CD14-positive monocyte (primary cell): ENCODE measurements around the gene RARB. TPM values are rescaled to one million over a fixed set of nuclear protein-coding genes. Genes with fewer than 3 reads are reported as not detected.

Experiments
- DNase-seq, 3 donors: peaks; one replicate each; pipeline ENCODE4 v3.0.0-alpha.2; 2011 to 2022
- H2AFZ ChIP-seq: 2 replicates; pipeline ENCODE4 v1.6.0; 2012; ENCODE audit warnings: mild to moderate bottlenecking, low read depth, low read length, inconsistent platforms; ENCODE audit not compliant: insufficient read depth, poor library complexity, severe bottlenecking
- H3K27ac ChIP-seq, 2 donors: 1 replicate in 1 of 2; 2 replicates in 1 of 2; pipeline ENCODE4 v1.5.1; 2012 to 2013; ENCODE audit warnings: low read length in 2 of 2, control low read depth in 1 of 2, inconsistent platforms in 1 of 2, low read depth in 1 of 2, mild to moderate bottlenecking in 1 of 2
- H3K27me3 ChIP-seq, 2 donors: one replicate each; pipeline versions ENCODE4 v1.6.0 to v1.6.1; 2011 to 2013; ENCODE audit warnings: low read length in 2 of 2; ENCODE audit not compliant: control insufficient read depth in 2 of 2, insufficient read depth in 2 of 2
- H3K36me3 ChIP-seq, 2 donors: replicated peaks in 1 of 2; 1 replicate in 1 of 2; 2 replicates in 1 of 2; pipeline versions ENCODE4 v1.5.1 to v1.6.1; 2012 to 2013; ENCODE audit warnings: low read length in 2 of 2, control low read depth in 1 of 2, inconsistent platforms in 1 of 2, mild to moderate bottlenecking in 1 of 2; ENCODE audit not compliant: insufficient read depth in 2 of 2, control insufficient read depth in 1 of 2
- H3K4me1 ChIP-seq, 2 donors: 1 replicate in 1 of 2; 2 replicates in 1 of 2; pipeline versions ENCODE4 v1.5.1 to v1.6.1; 2012 to 2013; ENCODE audit warnings: low read length in 2 of 2, control low read depth in 1 of 2, inconsistent platforms in 1 of 2, mild to moderate bottlenecking in 1 of 2, moderate library complexity in 1 of 2; ENCODE audit not compliant: insufficient read depth in 2 of 2, control insufficient read depth in 1 of 2
- H3K4me2 ChIP-seq: replicated peaks from 2 replicates; pipeline ENCODE3; 2012; ENCODE audit warnings: low read length, moderate library complexity, mild to moderate bottlenecking; ENCODE audit not compliant: poor library complexity, severe bottlenecking; ENCODE audit errors: extremely low read depth
- H3K4me3 ChIP-seq, 3 experiments: fragments of 200-600 bp in 1 of 3; sonication (generic) in 1 of 3; replicated peaks in 1 of 3; 1 replicate in 2 of 3; 2 replicates in 1 of 3; pipeline ENCODE4 v1.5.1; 2011 to 2013; ENCODE audit warnings: low read length in 3 of 3, mild to moderate bottlenecking in 3 of 3, control low read depth in 2 of 3, low read depth in 2 of 3, inconsistent platforms in 1 of 3, moderate library complexity in 1 of 3
- H3K79me2 ChIP-seq: 2 replicates; pipeline ENCODE4 v1.6.0; 2012; ENCODE audit warnings: mild to moderate bottlenecking, control low read depth, inconsistent platforms, low read length, moderate library complexity; ENCODE audit not compliant: insufficient read depth
- H3K9ac ChIP-seq: 2 replicates; pipeline ENCODE4 v1.6.0; 2017; ENCODE audit warnings: low read length, mild to moderate bottlenecking; ENCODE audit not compliant: insufficient read depth, poor library complexity, severe bottlenecking
- H3K9me3 ChIP-seq, 2 donors: replicated peaks in 1 of 2; 1 replicate in 1 of 2; 2 replicates in 1 of 2; pipeline versions ENCODE4 v1.5.1 to v1.6.1; 2012 to 2013; ENCODE audit warnings: low read length in 2 of 2, control low read depth in 1 of 2; ENCODE audit not compliant: control insufficient read depth in 1 of 2, insufficient read depth in 1 of 2
- H4K20me1 ChIP-seq: 2 replicates; pipeline ENCODE4 v1.6.0; 2012; ENCODE audit warnings: mild to moderate bottlenecking, low read length, control low read depth, moderate library complexity; ENCODE audit not compliant: insufficient read depth
- H3K27ac Mint-ChIP-seq, 7 donors: one replicate each; pipeline ENCODE4 v1.8.0; 2020; ENCODE audit warnings: mild to moderate bottlenecking in 7 of 7, mixed read lengths in 7 of 7, moderate library complexity in 6 of 7, inconsistent platforms in 2 of 7
- H3K27me3 Mint-ChIP-seq, 3 donors: one replicate each; pipeline ENCODE4 v1.8.0; 2021 to 2022; ENCODE audit warnings: low read depth in 3 of 3, mild to moderate bottlenecking in 3 of 3, mixed read lengths in 3 of 3, moderate library complexity in 3 of 3, inconsistent platforms in 1 of 3
- H3K36me3 Mint-ChIP-seq, 2 donors: one replicate each; pipeline ENCODE4 v1.8.0; 2020; ENCODE audit warnings: mixed read lengths in 2 of 2, inconsistent platforms in 1 of 2, mild to moderate bottlenecking in 1 of 2
- H3K4me1 Mint-ChIP-seq: one replicate; pipeline ENCODE4 v1.8.0; 2020; ENCODE audit warnings: mild to moderate bottlenecking, mixed read lengths
- H3K4me3 Mint-ChIP-seq, 2 donors: one replicate each; pipeline ENCODE4 v1.8.0; 2020; ENCODE audit warnings: mild to moderate bottlenecking in 2 of 2, mixed read lengths in 2 of 2, moderate library complexity in 1 of 2
- H3K9me3 Mint-ChIP-seq, 7 donors: one replicate each; pipeline ENCODE4 v1.8.0; 2020 to 2022; ENCODE audit warnings: mixed read lengths in 7 of 7, mild to moderate bottlenecking in 6 of 7, moderate library complexity in 6 of 7, inconsistent platforms in 2 of 7
- WGBS: methylation state at CpG from one replicate; pipeline ENCODE4 v1.1.5; 2013; ENCODE audit warnings: missing lambda C conversion rate; ENCODE audit not compliant: insufficient coverage; 5-methylcytosine and 5-hydroxymethylcytosine counted together
- intact Hi-C, 2 donors: fragments of 100-400 bp; cut with micrococcal nuclease; formaldehyde crosslinking; loops; one replicate each; pipeline versions ENCODE4 v1.15.0 to v1.15.1; 2023
- polyA plus RNA-seq, 3 donors: library from polyadenylated mRNA; depleted of rRNA in 1 of 3; unstranded in 2 of 3; stranded (reverse) in 1 of 3; fragments of 300-500 nt in 2 of 3; fragments of >200 nt in 1 of 3; fragmentation: Illumina TruSeq in 2 of 3; gene quantifications; 1 replicate in 2 of 3; 2 replicates in 1 of 3; pipeline ENCODE4 v1.2.3, GENCODE V29; 2012 to 2021
- TF ChIP-seq, protein P1 (sequence below): fragments of 200-600 bp; IDR thresholded peaks from one replicate; pipeline ENCODE4 v1.8.0; 2022; ENCODE audit warnings: antibody characterized with exemption, mild to moderate bottlenecking

Gene RARB
- polyA plus RNA-seq, 3 donors: not detected

DNA sequence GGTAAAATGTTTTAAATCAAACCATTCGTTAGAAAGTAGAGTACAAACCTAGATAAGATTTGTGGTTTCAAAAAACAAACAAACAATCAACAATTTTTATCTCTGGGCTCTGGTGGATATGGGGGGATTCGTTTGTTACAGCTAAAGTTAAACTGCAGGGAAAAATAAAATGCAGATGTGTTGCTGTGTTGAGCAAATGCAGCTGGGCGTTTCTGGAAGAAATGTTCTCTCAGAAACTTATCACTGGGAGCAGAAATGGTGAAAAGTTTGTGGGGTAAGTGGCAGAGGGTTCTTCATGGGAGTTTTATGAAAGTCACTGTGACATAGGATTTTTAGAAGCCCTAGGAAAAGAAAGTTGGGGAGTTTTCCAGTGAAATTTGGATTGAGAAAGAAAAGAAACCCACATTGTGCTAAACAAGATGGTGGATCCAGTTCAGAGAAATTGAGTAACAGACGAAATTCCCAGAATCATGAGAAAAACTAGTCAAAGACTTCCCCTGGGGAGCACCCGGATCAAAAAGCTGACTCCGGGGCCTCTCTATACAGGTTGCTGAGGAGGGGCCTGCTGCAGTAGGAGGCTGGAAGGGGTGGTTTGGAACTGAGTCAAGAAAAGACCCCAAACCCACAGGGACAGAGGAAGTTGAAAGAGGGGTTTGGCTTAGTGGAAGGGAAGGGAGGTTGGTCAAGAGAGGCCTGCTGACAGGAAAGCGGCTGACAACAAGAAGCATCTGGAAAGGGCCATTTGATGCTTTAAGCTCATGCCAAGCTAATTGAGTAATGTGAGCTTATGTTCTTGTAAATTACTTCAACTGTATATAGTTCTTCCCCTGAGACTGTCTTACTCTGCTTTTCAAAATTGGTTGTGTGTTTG lies 108.7 kb downstream of the RARB start:
- Histone ChIP-seq H3K4me1 (no peaks in the 10 kb centered on the region), H3K79me2 (no peaks in the 10 kb centered on the region), H3K4me2 (no peak overlapping the region), H4K20me1 (no peaks in the 10 kb centered on the region), H3K27me3 (no peaks in the 10 kb centered on the region), H3K4me3 (no peak overlapping the region), H3K27ac (no peak overlapping the region), H3K9ac (no peak overlapping the region), H3K9me3 (no peaks in the 10 kb centered on the region), H2AFZ (no peak overlapping the region), H3K36me3 (no peaks in the 10 kb centered on the region)
- DNase-seq: no peak
- no peak overlapping the region for H3K4me3 Mint-ChIP-seq
- no peaks in the 10 kb centered on the region for H3K4me1 Mint-ChIP-seq
- peaks cover 0 to 5% (median 1%) of the 10 kb centered on the region in 3 donors for H3K27me3 Mint-ChIP-seq
- no peak overlapping the region for H3K27ac Mint-ChIP-seq
- H3K9me3 Mint-ChIP-seq: no peaks in the 10 kb centered on the region
- TF ChIP-seq, protein P1, sequence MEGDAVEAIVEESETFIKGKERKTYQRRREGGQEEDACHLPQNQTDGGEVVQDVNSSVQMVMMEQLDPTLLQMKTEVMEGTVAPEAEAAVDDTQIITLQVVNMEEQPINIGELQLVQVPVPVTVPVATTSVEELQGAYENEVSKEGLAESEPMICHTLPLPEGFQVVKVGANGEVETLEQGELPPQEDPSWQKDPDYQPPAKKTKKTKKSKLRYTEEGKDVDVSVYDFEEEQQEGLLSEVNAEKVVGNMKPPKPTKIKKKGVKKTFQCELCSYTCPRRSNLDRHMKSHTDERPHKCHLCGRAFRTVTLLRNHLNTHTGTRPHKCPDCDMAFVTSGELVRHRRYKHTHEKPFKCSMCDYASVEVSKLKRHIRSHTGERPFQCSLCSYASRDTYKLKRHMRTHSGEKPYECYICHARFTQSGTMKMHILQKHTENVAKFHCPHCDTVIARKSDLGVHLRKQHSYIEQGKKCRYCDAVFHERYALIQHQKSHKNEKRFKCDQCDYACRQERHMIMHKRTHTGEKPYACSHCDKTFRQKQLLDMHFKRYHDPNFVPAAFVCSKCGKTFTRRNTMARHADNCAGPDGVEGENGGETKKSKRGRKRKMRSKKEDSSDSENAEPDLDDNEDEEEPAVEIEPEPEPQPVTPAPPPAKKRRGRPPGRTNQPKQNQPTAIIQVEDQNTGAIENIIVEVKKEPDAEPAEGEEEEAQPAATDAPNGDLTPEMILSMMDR: no peak
- intact Hi-C loops: no loop called here
- WGBS: 76% methylated on average over 3 of the region's 7 CpGs
- H3K36me3 Mint-ChIP-seq: no peaks in the 10 kb centered on the region

DNA sequence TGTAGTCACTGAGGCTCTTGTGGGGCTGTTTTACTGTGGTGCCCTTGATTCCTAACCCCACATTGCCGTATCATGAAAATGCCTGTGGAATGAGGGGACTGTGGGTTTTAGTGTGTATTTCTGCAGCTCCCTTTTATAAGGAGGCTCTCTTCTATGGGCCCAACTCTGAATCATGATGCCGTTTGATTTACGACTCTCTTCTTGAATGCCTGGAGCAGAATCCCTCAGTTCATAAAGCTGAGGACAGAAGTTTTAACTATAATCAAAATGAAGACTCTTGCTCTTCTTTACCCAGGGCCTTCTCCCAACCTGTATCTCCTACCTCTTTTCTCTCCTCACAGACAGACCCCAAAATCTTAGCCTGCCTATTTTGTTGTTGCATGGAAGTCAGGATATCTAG lies 109.5 kb downstream of the RARB start:
- no peak overlapping the region for H2AFZ ChIP-seq
- no peak overlapping the region for H3K27ac ChIP-seq
- H3K36me3 ChIP-seq: no peaks in the 10 kb centered on the region
- H4K20me1 ChIP-seq: no peaks in the 10 kb centered on the region
- no peak for DNase-seq
- Mint-ChIP-seq H3K36me3 (no peaks in the 10 kb centered on the region), H3K4me3 (no peak overlapping the region), H3K9me3 (no peaks in the 10 kb centered on the region), H3K27ac (no peak overlapping the region), H3K4me1 (no peaks in the 10 kb centered on the region), H3K27me3 (peaks cover 0 to 5% (median 1%) of the 10 kb centered on the region in 3 donors)
- intact Hi-C loops: no loop called here
- H3K4me3 ChIP-seq: no peak overlapping the region
- H3K9ac ChIP-seq: no peak overlapping the region
- no peaks in the 10 kb centered on the region for H3K27me3 ChIP-seq
- no peaks in the 10 kb centered on the region for H3K9me3 ChIP-seq
- no peaks in the 10 kb centered on the region for H3K79me2 ChIP-seq
- TF ChIP-seq, protein P1: no peak
- no peaks in the 10 kb centered on the region for H3K4me1 ChIP-seq
- no peak overlapping the region for H3K4me2 ChIP-seq
- no CpG with 5 or more reads among the region's 3 CpGs for WGBS
